Ishikawa (cell line): Measurements from ENCODE around the gene FAHD1.

Source experiments
- FOXM1 ChIP-seq: IDR thresholded peaks from 2 replicates; pipeline ENCODE4 v1.6.1; 2012; ENCODE audit warnings: low read depth, borderline replicate concordance
- RAD21 ChIP-seq: IDR thresholded peaks from 2 replicates; pipeline ENCODE4 v1.6.1; 2012; ENCODE audit warnings: low read depth
- TCF12 ChIP-seq: IDR thresholded peaks from 2 replicates; pipeline ENCODE4 v1.6.1; 2012; ENCODE audit warnings: low read depth
- YY1 ChIP-seq: IDR thresholded peaks from 2 replicates; pipeline ENCODE4 v1.6.1; 2012; ENCODE audit warnings: low read depth

DNA sequence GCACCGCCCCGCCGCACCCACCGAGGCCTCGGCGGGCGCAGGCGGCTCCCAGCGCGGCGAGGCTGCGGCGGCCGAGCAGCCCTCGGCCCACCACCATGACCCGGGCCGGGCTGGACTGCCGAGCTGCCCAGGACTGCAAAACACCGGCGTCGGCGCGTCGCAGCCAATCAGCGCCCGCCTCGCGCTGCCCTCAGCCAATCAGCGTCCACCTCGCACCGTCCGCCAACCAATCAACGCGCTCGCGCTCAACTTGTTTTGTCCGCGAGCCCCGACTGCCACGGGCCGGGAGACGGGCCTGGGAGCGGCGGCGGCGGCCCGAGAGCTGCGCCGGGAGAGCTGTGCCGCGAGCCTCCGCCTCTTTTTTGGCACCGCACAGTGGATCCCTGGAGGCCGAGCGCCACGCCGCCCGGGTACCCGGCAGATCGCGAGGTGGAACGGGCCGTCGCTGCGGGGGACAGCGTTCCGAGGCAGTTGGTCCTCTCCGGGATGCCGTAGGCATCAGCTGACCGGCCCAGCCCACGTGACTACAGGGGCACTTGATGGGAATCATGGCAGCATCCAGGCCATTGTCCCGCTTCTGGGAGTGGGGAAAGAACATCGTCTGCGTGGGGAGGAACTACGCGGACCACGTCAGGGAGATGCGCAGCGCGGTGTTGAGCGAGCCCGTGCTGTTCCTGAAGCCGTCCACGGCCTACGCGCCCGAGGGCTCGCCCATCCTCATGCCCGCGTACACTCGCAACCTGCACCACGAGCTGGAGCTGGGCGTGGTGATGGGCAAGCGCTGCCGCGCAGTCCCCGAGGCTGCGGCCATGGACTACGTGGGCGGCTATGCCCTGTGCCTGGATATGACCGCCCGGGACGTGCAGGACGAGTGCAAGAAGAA lies at the start of gene FAHD1, which contains the start of gene HAGH:
- TF ChIP-seq YY1 (peak; percentile 97), FOXM1 (no peak), TCF12 (peak; percentile 76), RAD21 (no peak)
